Measurements from ENCODE around the gene RHBDD1. TPM values are rescaled to one million over a fixed set of nuclear protein-coding genes. Genes with fewer than 3 reads are reported as not detected.

Gene RHBDD1
- polyA plus RNA-seq, 1 donor from 2014 or later: 5.4 TPM

DNA sequence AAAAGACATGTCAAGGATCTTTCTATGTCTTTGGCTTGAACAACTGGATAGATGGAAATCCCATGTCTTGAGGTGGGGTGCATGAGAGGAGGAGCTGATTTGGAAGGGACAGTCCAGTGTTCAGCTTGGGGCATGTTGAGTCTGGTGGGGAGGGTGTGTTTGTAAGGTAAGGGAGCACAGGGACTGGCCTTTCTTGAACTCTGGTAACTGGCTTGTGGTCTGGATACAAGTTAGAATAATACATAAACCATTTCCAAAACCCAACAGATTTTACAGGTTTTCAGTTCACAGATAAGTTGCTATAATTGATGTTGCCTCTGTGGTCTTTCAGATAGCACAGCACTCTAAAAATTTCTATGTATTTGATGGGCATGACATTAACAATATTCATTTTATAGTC lies 24.2 kb downstream of the RHBDD1 start:
- no peak overlapping the region for H3K9ac ChIP-seq (ENCODE audit: low read length)
- H2AFZ ChIP-seq (ENCODE audit: low read depth, low read length): no peak overlapping the region
- H3K9me2 ChIP-seq (ENCODE audit: insufficient read depth, low read length): no peaks in the 10 kb centered on the region
- H3K36me3 ChIP-seq (ENCODE audit: insufficient read depth, low read length): no peaks in the 10 kb centered on the region
- H3K27me3 ChIP-seq (ENCODE audit: insufficient read depth, low read depth, low read length): no peaks in the 10 kb centered on the region
- H3K27ac ChIP-seq (ENCODE audit: low read length): no peak overlapping the region
- TF ChIP-seq POLR2AphosphoS5 (IDR thresholded peaks at IDR 0.05): no peak
- TF ChIP-seq RAD21 (conservative IDR thresholded peaks at IDR 0.05): no peak
- H3K4me3 ChIP-seq (ENCODE audit: low read length): no peak overlapping the region
- no peaks in the 10 kb centered on the region for H4K20me1 ChIP-seq (ENCODE audit: insufficient read depth)
- no peaks in the 10 kb centered on the region for H3F3A ChIP-seq (ENCODE audit: insufficient read depth, low read length, poor library complexity, severe bottlenecking)
- no peak overlapping the region for H3K4me2 ChIP-seq (ENCODE audit: low read length)
- no peaks in the 10 kb centered on the region for H3K9me3 ChIP-seq (ENCODE audit: low read length)
- no peaks in the 10 kb centered on the region for H3K79me2 ChIP-seq (replicated peaks; ENCODE audit: insufficient read depth, low read length)

DNA sequence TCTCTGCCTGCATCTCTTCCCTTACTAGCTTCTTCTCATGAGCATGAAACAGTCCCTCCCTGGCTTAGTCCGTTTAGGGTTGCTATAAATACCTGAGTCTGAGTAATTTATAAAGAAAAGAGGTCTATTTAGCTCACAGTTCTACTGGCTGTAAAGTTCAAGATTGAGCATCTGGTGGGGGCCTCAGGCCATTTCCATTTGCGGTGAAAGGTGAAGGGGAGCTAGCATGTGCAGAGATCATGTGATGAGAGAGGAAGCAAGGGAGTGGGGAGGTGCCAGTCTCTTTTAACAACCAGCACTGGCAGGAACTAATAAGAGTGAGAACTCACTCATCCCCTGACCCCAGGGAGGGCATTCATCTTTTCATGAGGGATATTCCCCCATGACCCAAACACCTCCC lies 26.8 kb downstream of the RHBDD1 start:
- H3K4me2 ChIP-seq (ENCODE audit: low read length): no peak overlapping the region
- no peaks in the 10 kb centered on the region for H3K27me3 ChIP-seq (ENCODE audit: insufficient read depth, low read depth, low read length)
- no peak overlapping the region for H2AFZ ChIP-seq (ENCODE audit: low read depth, low read length)
- no peak overlapping the region for H3K4me3 ChIP-seq (ENCODE audit: low read length)
- H3K27ac ChIP-seq (ENCODE audit: low read length): no peak overlapping the region
- H3K79me2 ChIP-seq (replicated peaks; ENCODE audit: insufficient read depth, low read length): no peaks in the 10 kb centered on the region
- H3K9me3 ChIP-seq (ENCODE audit: low read length): no peaks in the 10 kb centered on the region
- no peaks in the 10 kb centered on the region for H3K36me3 ChIP-seq (ENCODE audit: insufficient read depth, low read length)
- H4K20me1 ChIP-seq (ENCODE audit: insufficient read depth): no peaks in the 10 kb centered on the region
- no peaks in the 10 kb centered on the region for H3K9me2 ChIP-seq (ENCODE audit: insufficient read depth, low read length)
- no peaks in the 10 kb centered on the region for H3F3A ChIP-seq (ENCODE audit: insufficient read depth, low read length, poor library complexity, severe bottlenecking)
- H3K9ac ChIP-seq (ENCODE audit: low read length): no peak overlapping the region
- TF ChIP-seq POLR2AphosphoS5 (IDR thresholded peaks at IDR 0.05): no peak
- TF ChIP-seq EZH2 (IDR thresholded peaks at IDR 0.05; ENCODE audit: borderline replicate concordance, insufficient read depth, low read length, poor library complexity, severe bottlenecking): no peak
- TF ChIP-seq, protein P1, sequence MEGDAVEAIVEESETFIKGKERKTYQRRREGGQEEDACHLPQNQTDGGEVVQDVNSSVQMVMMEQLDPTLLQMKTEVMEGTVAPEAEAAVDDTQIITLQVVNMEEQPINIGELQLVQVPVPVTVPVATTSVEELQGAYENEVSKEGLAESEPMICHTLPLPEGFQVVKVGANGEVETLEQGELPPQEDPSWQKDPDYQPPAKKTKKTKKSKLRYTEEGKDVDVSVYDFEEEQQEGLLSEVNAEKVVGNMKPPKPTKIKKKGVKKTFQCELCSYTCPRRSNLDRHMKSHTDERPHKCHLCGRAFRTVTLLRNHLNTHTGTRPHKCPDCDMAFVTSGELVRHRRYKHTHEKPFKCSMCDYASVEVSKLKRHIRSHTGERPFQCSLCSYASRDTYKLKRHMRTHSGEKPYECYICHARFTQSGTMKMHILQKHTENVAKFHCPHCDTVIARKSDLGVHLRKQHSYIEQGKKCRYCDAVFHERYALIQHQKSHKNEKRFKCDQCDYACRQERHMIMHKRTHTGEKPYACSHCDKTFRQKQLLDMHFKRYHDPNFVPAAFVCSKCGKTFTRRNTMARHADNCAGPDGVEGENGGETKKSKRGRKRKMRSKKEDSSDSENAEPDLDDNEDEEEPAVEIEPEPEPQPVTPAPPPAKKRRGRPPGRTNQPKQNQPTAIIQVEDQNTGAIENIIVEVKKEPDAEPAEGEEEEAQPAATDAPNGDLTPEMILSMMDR (IDR thresholded peaks at IDR 0.05; ENCODE audit: poor library complexity, severe bottlenecking): no peak
- TF ChIP-seq MXI1 (conservative IDR thresholded peaks at IDR 0.05; ENCODE audit: poor library complexity, severe bottlenecking): no peak
- TF ChIP-seq RAD21 (conservative IDR thresholded peaks at IDR 0.05): no peak
- TF ChIP-seq, protein P2, sequence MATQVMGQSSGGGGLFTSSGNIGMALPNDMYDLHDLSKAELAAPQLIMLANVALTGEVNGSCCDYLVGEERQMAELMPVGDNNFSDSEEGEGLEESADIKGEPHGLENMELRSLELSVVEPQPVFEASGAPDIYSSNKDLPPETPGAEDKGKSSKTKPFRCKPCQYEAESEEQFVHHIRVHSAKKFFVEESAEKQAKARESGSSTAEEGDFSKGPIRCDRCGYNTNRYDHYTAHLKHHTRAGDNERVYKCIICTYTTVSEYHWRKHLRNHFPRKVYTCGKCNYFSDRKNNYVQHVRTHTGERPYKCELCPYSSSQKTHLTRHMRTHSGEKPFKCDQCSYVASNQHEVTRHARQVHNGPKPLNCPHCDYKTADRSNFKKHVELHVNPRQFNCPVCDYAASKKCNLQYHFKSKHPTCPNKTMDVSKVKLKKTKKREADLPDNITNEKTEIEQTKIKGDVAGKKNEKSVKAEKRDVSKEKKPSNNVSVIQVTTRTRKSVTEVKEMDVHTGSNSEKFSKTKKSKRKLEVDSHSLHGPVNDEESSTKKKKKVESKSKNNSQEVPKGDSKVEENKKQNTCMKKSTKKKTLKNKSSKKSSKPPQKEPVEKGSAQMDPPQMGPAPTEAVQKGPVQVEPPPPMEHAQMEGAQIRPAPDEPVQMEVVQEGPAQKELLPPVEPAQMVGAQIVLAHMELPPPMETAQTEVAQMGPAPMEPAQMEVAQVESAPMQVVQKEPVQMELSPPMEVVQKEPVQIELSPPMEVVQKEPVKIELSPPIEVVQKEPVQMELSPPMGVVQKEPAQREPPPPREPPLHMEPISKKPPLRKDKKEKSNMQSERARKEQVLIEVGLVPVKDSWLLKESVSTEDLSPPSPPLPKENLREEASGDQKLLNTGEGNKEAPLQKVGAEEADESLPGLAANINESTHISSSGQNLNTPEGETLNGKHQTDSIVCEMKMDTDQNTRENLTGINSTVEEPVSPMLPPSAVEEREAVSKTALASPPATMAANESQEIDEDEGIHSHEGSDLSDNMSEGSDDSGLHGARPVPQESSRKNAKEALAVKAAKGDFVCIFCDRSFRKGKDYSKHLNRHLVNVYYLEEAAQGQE (IDR thresholded peaks at IDR 0.05; ENCODE audit: borderline replicate concordance): no peak
- no peak for TF ChIP-seq SMC3 (conservative IDR thresholded peaks at IDR 0.05; ENCODE audit: poor library complexity)
- TF ChIP-seq EP300 (conservative IDR thresholded peaks at IDR 0.05; ENCODE audit: poor library complexity, severe bottlenecking): no peak
- no peak for TF ChIP-seq TAF1 (IDR thresholded peaks at IDR 0.05; ENCODE audit: low read depth)

DNA sequence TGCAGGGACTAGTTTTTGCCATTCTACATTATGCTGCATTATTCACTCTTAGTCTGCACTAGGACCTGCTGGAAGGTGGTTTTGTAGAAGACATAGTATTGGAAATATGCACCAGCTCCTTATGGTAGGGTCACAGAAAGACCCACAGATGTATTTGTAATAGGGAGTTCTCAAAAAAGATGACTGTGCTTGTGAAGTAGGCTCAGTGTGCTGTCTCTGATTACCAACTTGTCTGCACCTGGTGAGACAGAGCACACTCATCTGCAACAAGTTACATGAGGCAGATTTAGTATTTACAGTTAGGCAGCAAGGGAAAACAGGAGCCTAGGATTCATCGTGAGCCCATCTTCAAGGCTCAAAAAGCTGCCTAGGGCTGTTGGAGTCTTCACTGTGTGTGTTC lies 29.4 kb downstream of the RHBDD1 start:
- Histone ChIP-seq H3K9me3 (ENCODE audit: low read length) (no peaks in the 10 kb centered on the region), H3F3A (ENCODE audit: insufficient read depth, low read length, poor library complexity, severe bottlenecking) (no peaks in the 10 kb centered on the region), H3K9ac (ENCODE audit: low read length) (no peak overlapping the region), H3K4me2 (ENCODE audit: low read length) (no peak overlapping the region), H3K79me2 (replicated peaks; ENCODE audit: insufficient read depth, low read length) (no peaks in the 10 kb centered on the region), H3K27ac (ENCODE audit: low read length) (no peak overlapping the region), H2AFZ (ENCODE audit: low read depth, low read length) (no peak overlapping the region), H3K27me3 (ENCODE audit: insufficient read depth, low read depth, low read length) (no peaks in the 10 kb centered on the region), H3K4me3 (ENCODE audit: low read length) (no peak overlapping the region), H4K20me1 (ENCODE audit: insufficient read depth) (no peaks in the 10 kb centered on the region), H3K36me3 (ENCODE audit: insufficient read depth, low read length) (no peaks in the 10 kb centered on the region), H3K9me2 (ENCODE audit: insufficient read depth, low read length) (no peaks in the 10 kb centered on the region)
- TF ChIP-seq EP300 (conservative IDR thresholded peaks at IDR 0.05; ENCODE audit: poor library complexity, severe bottlenecking) (no peak), EZH2 (IDR thresholded peaks at IDR 0.05; ENCODE audit: borderline replicate concordance, insufficient read depth, low read length, poor library complexity, severe bottlenecking) (no peak), SMC3 (conservative IDR thresholded peaks at IDR 0.05; ENCODE audit: poor library complexity) (no peak), RAD21 (conservative IDR thresholded peaks at IDR 0.05) (no peak), TAF1 (IDR thresholded peaks at IDR 0.05; ENCODE audit: low read depth) (no peak), POLR2AphosphoS5 (IDR thresholded peaks at IDR 0.05) (no peak)
- TF ChIP-seq, protein P2 (IDR thresholded peaks at IDR 0.05; ENCODE audit: borderline replicate concordance): no peak
